Thyroid gland (tissue), 4 donors: ENCODE results near the gene SLC6A6.

Source experiments
- POLR2A ChIP-seq, 2 donors: fragments of 450-650 bp; IDR thresholded peaks; one replicate each; pipeline ENCODE4 v1.6.1; 2017; ENCODE audit warnings: antibody characterized with exemption in 2 of 2, mild to moderate bottlenecking in 2 of 2, moderate library complexity in 1 of 2
- TF ChIP-seq, protein P1 (sequence below), 6 experiments: fragments of 200-600 bp in 3 of 6; fragments of 450-650 bp in 3 of 6; sonication (generic) in 3 of 6; IDR thresholded peaks; one replicate each; pipeline ENCODE4 v1.5.1; 2016 to 2019; ENCODE audit warnings: antibody characterized with exemption in 6 of 6, mild to moderate bottlenecking in 2 of 6, inconsistent platforms in 1 of 6, moderate library complexity in 1 of 6

DNA sequence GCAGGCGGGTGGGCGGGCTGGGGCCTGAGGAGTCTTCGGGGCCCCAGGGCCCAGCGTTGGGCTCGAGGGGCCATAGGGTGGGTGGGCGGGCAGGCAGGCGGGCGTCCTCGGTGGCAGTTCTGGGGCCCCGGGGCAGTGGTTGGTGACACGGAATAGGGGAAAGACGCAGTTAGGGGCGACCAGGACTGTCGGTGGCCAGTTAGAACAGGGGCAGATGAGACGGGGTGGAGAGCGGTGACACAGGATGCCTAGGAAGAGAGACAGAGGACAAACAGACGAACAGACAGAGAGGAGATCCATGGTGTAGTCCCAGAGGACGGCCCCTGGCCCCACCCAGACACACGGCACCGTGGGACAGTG is 101.3 kb downstream of the SLC6A6 start:
- TF ChIP-seq, protein P1, sequence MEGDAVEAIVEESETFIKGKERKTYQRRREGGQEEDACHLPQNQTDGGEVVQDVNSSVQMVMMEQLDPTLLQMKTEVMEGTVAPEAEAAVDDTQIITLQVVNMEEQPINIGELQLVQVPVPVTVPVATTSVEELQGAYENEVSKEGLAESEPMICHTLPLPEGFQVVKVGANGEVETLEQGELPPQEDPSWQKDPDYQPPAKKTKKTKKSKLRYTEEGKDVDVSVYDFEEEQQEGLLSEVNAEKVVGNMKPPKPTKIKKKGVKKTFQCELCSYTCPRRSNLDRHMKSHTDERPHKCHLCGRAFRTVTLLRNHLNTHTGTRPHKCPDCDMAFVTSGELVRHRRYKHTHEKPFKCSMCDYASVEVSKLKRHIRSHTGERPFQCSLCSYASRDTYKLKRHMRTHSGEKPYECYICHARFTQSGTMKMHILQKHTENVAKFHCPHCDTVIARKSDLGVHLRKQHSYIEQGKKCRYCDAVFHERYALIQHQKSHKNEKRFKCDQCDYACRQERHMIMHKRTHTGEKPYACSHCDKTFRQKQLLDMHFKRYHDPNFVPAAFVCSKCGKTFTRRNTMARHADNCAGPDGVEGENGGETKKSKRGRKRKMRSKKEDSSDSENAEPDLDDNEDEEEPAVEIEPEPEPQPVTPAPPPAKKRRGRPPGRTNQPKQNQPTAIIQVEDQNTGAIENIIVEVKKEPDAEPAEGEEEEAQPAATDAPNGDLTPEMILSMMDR (IDR thresholded peaks at IDR 0.05) = no peak
- TF ChIP-seq POLR2A (IDR thresholded peaks at IDR 0.05) = no peak
